Nephron progenitor cell (in vitro differentiated cells): ENCODE data around the gene PDHA1.

Source experiments
- DNase-seq: peaks from one replicate; pipeline ENCODE4 v3.0.0; 2021
- H3K27ac Mint-ChIP-seq: 2 replicates; pipeline ENCODE4 v1.8.0; 2021; ENCODE audit warnings: mild to moderate bottlenecking, moderate library complexity, mixed read lengths
- H3K27me3 Mint-ChIP-seq: 2 replicates; pipeline ENCODE4 v1.8.0; 2021; ENCODE audit warnings: mild to moderate bottlenecking, low read depth, mixed read lengths; ENCODE audit not compliant: poor library complexity
- H3K36me3 Mint-ChIP-seq: 2 replicates; pipeline ENCODE4 v1.8.0; 2021; ENCODE audit warnings: low read depth, mixed read lengths
- H3K4me1 Mint-ChIP-seq: 2 replicates; pipeline ENCODE4 v1.8.0; 2021; ENCODE audit warnings: mixed read lengths
- H3K4me3 Mint-ChIP-seq: 2 replicates; pipeline ENCODE4 v1.8.0; 2021; ENCODE audit warnings: mild to moderate bottlenecking, moderate library complexity, mixed read lengths
- H3K9me3 Mint-ChIP-seq: 2 replicates; pipeline ENCODE4 v1.8.0; 2021; ENCODE audit warnings: mild to moderate bottlenecking, moderate library complexity, mixed read lengths
- TF ChIP-seq, protein P1 (sequence below): fragments of 200-600 bp; sonication (generic); IDR thresholded peaks from 2 replicates; pipeline ENCODE4 v1.5.0; 2021; ENCODE audit warnings: antibody characterized with exemption

PDHA1 gene

DNA sequence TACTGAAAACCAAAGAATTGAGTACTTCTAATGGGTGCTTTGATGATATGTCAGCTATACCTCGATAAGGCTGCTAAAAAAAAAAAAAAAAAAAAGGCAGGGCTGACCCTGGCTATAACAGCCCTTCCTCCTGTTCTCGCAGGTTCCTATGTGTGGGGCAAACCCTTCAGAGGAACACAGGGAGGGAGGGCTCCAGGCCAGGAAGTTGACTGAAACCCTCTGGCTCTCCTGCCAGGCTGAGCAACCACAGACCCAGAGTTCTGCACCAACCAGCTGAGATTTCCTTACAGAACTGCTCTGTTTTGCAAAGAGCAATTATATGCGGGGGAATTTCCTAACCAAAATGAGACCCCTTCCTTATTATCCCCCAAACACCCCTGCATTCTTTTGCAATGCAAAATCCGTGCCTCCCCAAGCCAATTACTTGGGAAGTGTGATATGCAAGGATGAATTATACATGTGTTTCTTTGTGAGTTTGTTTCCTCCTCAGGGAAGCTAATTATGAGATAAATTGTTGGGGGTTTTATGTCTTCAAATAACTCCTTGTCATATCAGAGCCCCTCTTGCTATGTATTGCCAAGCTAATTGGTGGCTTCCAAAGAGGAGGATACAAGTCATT is 45.6 kb downstream of the PDHA1 start:
- H3K9me3 Mint-ChIP-seq: peaks cover 50% of the 10 kb centered on the region
- TF ChIP-seq, protein P1, sequence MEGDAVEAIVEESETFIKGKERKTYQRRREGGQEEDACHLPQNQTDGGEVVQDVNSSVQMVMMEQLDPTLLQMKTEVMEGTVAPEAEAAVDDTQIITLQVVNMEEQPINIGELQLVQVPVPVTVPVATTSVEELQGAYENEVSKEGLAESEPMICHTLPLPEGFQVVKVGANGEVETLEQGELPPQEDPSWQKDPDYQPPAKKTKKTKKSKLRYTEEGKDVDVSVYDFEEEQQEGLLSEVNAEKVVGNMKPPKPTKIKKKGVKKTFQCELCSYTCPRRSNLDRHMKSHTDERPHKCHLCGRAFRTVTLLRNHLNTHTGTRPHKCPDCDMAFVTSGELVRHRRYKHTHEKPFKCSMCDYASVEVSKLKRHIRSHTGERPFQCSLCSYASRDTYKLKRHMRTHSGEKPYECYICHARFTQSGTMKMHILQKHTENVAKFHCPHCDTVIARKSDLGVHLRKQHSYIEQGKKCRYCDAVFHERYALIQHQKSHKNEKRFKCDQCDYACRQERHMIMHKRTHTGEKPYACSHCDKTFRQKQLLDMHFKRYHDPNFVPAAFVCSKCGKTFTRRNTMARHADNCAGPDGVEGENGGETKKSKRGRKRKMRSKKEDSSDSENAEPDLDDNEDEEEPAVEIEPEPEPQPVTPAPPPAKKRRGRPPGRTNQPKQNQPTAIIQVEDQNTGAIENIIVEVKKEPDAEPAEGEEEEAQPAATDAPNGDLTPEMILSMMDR: no peak
- no peak overlapping the region for H3K27ac Mint-ChIP-seq
- no peak overlapping the region for H3K4me3 Mint-ChIP-seq
- peaks cover 5% of the 10 kb centered on the region for H3K27me3 Mint-ChIP-seq
- DNase-seq: no peak
- no peaks in the 10 kb centered on the region for H3K36me3 Mint-ChIP-seq
- no peaks in the 10 kb centered on the region for H3K4me1 Mint-ChIP-seq

DNA sequence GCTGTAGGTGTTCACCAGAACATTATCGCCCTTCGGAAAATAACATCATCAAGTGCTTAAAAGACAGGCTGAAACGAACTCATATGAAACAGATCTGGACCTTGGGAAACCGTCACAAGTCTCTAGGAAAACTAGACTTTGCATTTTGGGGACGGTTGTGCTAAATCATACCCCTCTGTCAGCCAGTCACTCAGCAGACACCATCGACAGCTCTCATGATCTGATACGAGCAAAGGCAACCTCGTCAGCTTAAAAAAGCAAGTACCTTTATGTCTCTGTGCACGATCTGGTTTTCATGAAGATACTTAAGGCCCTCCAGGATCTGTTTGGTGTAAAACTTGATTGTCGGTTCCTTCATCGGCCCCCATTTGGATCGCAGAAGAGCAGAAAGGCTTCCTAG is 48.4 kb downstream of the PDHA1 start:
- Mint-ChIP-seq H3K9me3 (peaks cover 49% of the 10 kb centered on the region), H3K4me3 (no peak overlapping the region), H3K4me1 (no peaks in the 10 kb centered on the region), H3K36me3 (no peaks in the 10 kb centered on the region), H3K27ac (no peak overlapping the region), H3K27me3 (peaks cover 5% of the 10 kb centered on the region)
- no peak for DNase-seq
- TF ChIP-seq, protein P1: no peak

- H3K9me3 Mint-ChIP-seq: peaks cover 44% of the 10 kb centered on the region
- H3K4me1 Mint-ChIP-seq: no peaks in the 10 kb centered on the region
- H3K27ac Mint-ChIP-seq: no peak overlapping the region
- H3K27me3 Mint-ChIP-seq: peaks cover 5% of the 10 kb centered on the region
- H3K4me3 Mint-ChIP-seq: no peak overlapping the region
- no peaks in the 10 kb centered on the region for H3K36me3 Mint-ChIP-seq
- TF ChIP-seq, protein P1: no peak
- DNase-seq: no peak
These were observed 49.0 kb downstream of the PDHA1 start for GRCh38 chrX:19392703-19393102.

- DNase-seq: no peak
- no peaks in the 10 kb centered on the region for H3K36me3 Mint-ChIP-seq
- peaks cover 44% of the 10 kb centered on the region for H3K9me3 Mint-ChIP-seq
- no peaks in the 10 kb centered on the region for H3K4me1 Mint-ChIP-seq
- H3K4me3 Mint-ChIP-seq: no peak overlapping the region
- no peak overlapping the region for H3K27ac Mint-ChIP-seq
- TF ChIP-seq, protein P1: no peak
- peaks cover 7% of the 10 kb centered on the region for H3K27me3 Mint-ChIP-seq
These were observed 60.0 kb downstream of the PDHA1 start for GRCh38 chrX:19403696-19404095.

DNA sequence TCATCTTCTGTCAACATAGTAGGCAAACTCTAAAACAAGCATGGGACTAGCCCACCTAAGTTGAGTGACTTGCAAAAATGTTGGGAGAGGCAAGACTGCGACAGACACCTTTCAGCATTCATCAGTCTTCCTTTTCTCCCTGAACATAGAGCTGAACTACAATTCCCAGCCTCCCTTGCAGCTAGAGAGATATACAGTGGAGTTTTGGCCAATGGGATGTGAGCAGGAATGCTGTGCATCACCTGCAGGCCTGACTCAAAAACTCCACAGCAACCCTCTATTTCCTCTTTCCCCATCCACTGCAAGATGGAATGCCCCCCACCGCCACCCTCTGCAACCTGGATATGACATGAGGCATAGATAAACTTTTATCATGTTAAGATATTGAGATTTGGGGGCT is 66.5 kb downstream of the PDHA1 start:
- Mint-ChIP-seq H3K9me3 (peaks cover 59% of the 10 kb centered on the region), H3K27me3 (peaks cover 3% of the 10 kb centered on the region), H3K4me3 (no peak overlapping the region), H3K27ac (no peak overlapping the region), H3K4me1 (no peaks in the 10 kb centered on the region), H3K36me3 (no peaks in the 10 kb centered on the region)
- no peak for DNase-seq
- TF ChIP-seq, protein P1: no peak
